ENCODE results near the gene BDKRB2. TPM values are rescaled to one million over a fixed set of nuclear protein-coding genes. Genes with fewer than 3 reads are reported as not detected.

BDKRB2 gene
- total RNA-seq, 1 experiment from 2014 or later = 0.28 TPM

DNA sequence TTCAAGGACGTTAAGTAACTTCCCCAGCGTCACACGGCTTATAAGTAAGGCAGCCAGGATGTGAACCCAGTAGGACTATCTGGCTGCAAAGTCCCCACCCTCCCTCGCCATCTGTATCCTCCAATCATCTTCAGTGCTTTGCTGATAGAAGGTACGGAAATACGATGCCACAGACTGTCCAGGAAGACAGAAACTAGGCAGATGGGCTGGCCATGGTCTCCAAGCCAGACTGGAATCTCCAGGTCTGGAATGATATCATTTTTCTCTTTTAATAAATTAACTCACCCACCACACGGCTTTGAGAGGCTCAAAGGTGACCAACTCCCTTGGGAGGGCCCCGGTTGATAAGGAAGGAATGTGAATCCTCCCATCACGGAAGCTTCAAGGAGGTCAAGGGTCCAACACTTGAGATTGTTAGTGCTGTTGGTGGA, 35.1 kb downstream of the BDKRB2 start:
- Histone ChIP-seq H4K20me1 (ENCODE audit: insufficient read depth) (no peaks in the 10 kb centered on the region), H3K4me3 (no peak overlapping the region), H3K27me3 (ENCODE audit: insufficient read depth, low read depth) (no peaks in the 10 kb centered on the region), H3F3A (ENCODE audit: insufficient read depth, low read depth) (no peaks in the 10 kb centered on the region), H3K27ac (no peak overlapping the region), H3K36me3 (ENCODE audit: low read depth) (no peaks in the 10 kb centered on the region), H3K79me2 (ENCODE audit: low read depth) (no peaks in the 10 kb centered on the region), H3K9me2 (ENCODE audit: insufficient read depth) (no peaks in the 10 kb centered on the region), H2AFZ (no peak overlapping the region), H3K4me2 (no peak overlapping the region), H3K4me1 (replicated peaks; ENCODE audit: insufficient read depth) (no peaks in the 10 kb centered on the region), H3K9me3 (ENCODE audit: insufficient read depth, low read depth) (no peaks in the 10 kb centered on the region)
- BruUV-seq (replicated peaks) = no TSS peak
- intact Hi-C loops (cut with micrococcal nuclease; ENCODE audit: unreplicated experiment) = no loop called here
- TF ChIP-seq EZH2 (IDR thresholded peaks at IDR 0.05; ENCODE audit: low read depth) = no peak
- TF ChIP-seq CTCF (conservative IDR thresholded peaks at IDR 0.05) = no peak
- CTCF ChIA-PET = no interaction called here
- DNase-seq = peak in 1 of 2 experiments; percentile 7
- POLR2A ChIA-PET (ENCODE audit: unreplicated experiment) = interaction anchor here (0.5 kb wide), 1 partner anchor 13 kb away, joined by 5 read pairs; no protein-coding TSS in a partner anchor

DNA sequence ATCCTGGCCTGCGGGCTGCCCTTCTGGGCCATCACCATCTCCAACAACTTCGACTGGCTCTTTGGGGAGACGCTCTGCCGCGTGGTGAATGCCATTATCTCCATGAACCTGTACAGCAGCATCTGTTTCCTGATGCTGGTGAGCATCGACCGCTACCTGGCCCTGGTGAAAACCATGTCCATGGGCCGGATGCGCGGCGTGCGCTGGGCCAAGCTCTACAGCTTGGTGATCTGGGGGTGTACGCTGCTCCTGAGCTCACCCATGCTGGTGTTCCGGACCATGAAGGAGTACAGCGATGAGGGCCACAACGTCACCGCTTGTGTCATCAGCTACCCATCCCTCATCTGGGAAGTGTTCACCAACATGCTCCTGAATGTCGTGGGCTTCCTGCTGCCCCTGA, 36.0 kb downstream of the BDKRB2 start:
- POLR2A ChIA-PET (ENCODE audit: unreplicated experiment) = no interaction called here
- H2AFZ ChIP-seq = no peak overlapping the region
- no peaks in the 10 kb centered on the region for H3K36me3 ChIP-seq (ENCODE audit: low read depth)
- TF ChIP-seq CTCF (conservative IDR thresholded peaks at IDR 0.05) (no peak), EZH2 (IDR thresholded peaks at IDR 0.05; ENCODE audit: low read depth) (no peak)
- no peaks in the 10 kb centered on the region for H4K20me1 ChIP-seq (ENCODE audit: insufficient read depth)
- no peak overlapping the region for H3K4me3 ChIP-seq
- CTCF ChIA-PET = no interaction called here
- DNase-seq = no peak
- no peaks in the 10 kb centered on the region for H3K9me2 ChIP-seq (ENCODE audit: insufficient read depth)
- H3K79me2 ChIP-seq (ENCODE audit: low read depth) = no peaks in the 10 kb centered on the region
- no peaks in the 10 kb centered on the region for H3K27me3 ChIP-seq (ENCODE audit: insufficient read depth, low read depth)
- no peaks in the 10 kb centered on the region for H3K9me3 ChIP-seq (ENCODE audit: insufficient read depth, low read depth)
- no peak overlapping the region for H3K4me2 ChIP-seq
- H3K4me1 ChIP-seq (replicated peaks; ENCODE audit: insufficient read depth) = peaks cover under 1% of the 10 kb centered on the region
- intact Hi-C loops (cut with micrococcal nuclease; ENCODE audit: unreplicated experiment) = no loop called here
- BruUV-seq (replicated peaks) = no TSS peak
- no peak overlapping the region for H3K27ac ChIP-seq
- H3F3A ChIP-seq (ENCODE audit: insufficient read depth, low read depth) = peaks cover 5% of the 10 kb centered on the region; the same call in 1 of the 2 replicates

DNA sequence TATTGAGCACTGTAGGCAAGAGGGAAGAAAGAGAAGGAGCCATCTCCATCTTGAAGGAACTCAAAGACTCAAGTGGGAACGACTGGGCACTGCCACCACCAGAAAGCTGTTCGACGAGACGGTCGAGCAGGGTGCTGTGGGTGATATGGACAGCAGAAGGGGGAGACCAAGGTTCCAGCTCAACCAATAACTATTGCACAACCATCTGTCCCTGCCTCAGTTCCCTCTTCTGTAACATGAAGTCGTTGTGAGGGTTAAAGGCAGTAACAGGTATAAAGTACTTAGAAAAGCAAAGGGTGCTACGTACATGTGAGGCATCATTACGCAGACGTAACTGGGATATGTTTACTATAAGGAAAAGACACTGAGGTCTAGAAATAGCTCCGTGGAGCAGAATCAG, 37.5 kb downstream of the BDKRB2 start:
- Histone ChIP-seq H3K27ac (no peak overlapping the region), H3K27me3 (ENCODE audit: insufficient read depth, low read depth) (no peaks in the 10 kb centered on the region), H3K4me2 (no peak overlapping the region), H3K36me3 (ENCODE audit: low read depth) (no peaks in the 10 kb centered on the region), H3K79me2 (ENCODE audit: low read depth) (no peaks in the 10 kb centered on the region), H2AFZ (no peak overlapping the region), H3F3A (ENCODE audit: insufficient read depth, low read depth) (peaks cover 12% of the 10 kb centered on the region; the same call in 1 of the 2 replicates), H3K9me2 (ENCODE audit: insufficient read depth) (no peaks in the 10 kb centered on the region), H3K4me1 (replicated peaks; ENCODE audit: insufficient read depth) (peaks cover 13% of the 10 kb centered on the region), H3K9me3 (ENCODE audit: insufficient read depth, low read depth) (no peaks in the 10 kb centered on the region), H4K20me1 (ENCODE audit: insufficient read depth) (no peaks in the 10 kb centered on the region), H3K4me3 (no peak overlapping the region)
- no TSS peak for BruUV-seq (replicated peaks)
- TF ChIP-seq CTCF (conservative IDR thresholded peaks at IDR 0.05) = no peak
- no peak for TF ChIP-seq EZH2 (IDR thresholded peaks at IDR 0.05; ENCODE audit: low read depth)
- ChIA-PET CTCF (no interaction called here), POLR2A (ENCODE audit: unreplicated experiment) (no interaction called here)
- intact Hi-C loops (cut with micrococcal nuclease; ENCODE audit: unreplicated experiment) = no loop called here
- DNase-seq = no peak

Measured in PC-9 (cell line).